Endothelial cell of umbilical vein (primary cell): ENCODE measurements around the gene PKHD1. TPM values are rescaled to one million over a fixed set of nuclear protein-coding genes. Genes with fewer than 3 reads are reported as not detected.

Source experiments
- BruUV-seq: library from RNA; stranded (reverse); fragments of 400-500 nt; replicated peaks from 2 replicates; lab custom pipeline; 2021; lab: Mats Ljungman, UMichigan
- CTCF ChIA-PET: fragments of 300-600, 350-600 bp; sonication (Branson Sonifier 250); formaldehyde crosslinking; loops from one replicate; lab custom pipeline; 2021; ENCODE audit warnings: antibody characterized with exemption, inconsistent platforms; lab: Charles Lee
- POLR2A ChIA-PET: fragments of 300-600, 350-600 bp; sonication (Branson Sonifier 250); formaldehyde crosslinking; loops from one replicate; lab custom pipeline; 2021; ENCODE audit warnings: antibody characterized with exemption, inconsistent platforms; lab: Charles Lee
- DNase-seq: peaks from one replicate; pipeline ENCODE4 v3.0.0-alpha.2; 2011; ENCODE audit warnings: low read depth, low spot score
- FAIRE-seq: peaks from 2 replicates; lab custom pipeline; 2011; peaks lifted over from hg19 to GRCh38; lab: Jason Lieb, UNC
- H2AFZ ChIP-seq: 2 replicates; pipeline ENCODE4 v1.6.0; 2012; ENCODE audit warnings: low read depth, low read length, control low read depth, inconsistent platforms
- H3K27ac ChIP-seq: 2 replicates; pipeline ENCODE4 v1.5.1; 2011; ENCODE audit warnings: low read depth, mild to moderate bottlenecking, control low read depth, low read length, moderate library complexity; ENCODE audit not compliant: insufficient read depth
- H3K27me3 ChIP-seq, 2 experiments: 2 replicates each; pipeline versions ENCODE4 v1.6.0 to v1.6.1; 2011; ENCODE audit warnings: low read length in 2 of 2, mixed read lengths in 1 of 2; ENCODE audit not compliant: control insufficient read depth in 2 of 2, insufficient read depth in 2 of 2
- H3K36me3 ChIP-seq, 2 experiments: 2 replicates in 1 of 2; 3 replicates in 1 of 2; pipeline ENCODE4 v1.5.1; 2011; ENCODE audit warnings: low read length in 2 of 2, mild to moderate bottlenecking in 1 of 2, moderate library complexity in 1 of 2; ENCODE audit not compliant: control insufficient read depth in 2 of 2, insufficient read depth in 2 of 2; ENCODE audit errors: extremely low read depth in 1 of 2
- H3K4me1 ChIP-seq: 3 replicates; pipeline ENCODE4 v1.5.1; 2011; ENCODE audit warnings: mild to moderate bottlenecking, low read length; ENCODE audit not compliant: control insufficient read depth, insufficient read depth; ENCODE audit errors: extremely low read depth
- H3K4me2 ChIP-seq: 2 replicates; pipeline ENCODE4 v1.6.1; 2011; ENCODE audit warnings: low read length, control low read depth, mixed read lengths; ENCODE audit not compliant: insufficient read depth
- H3K4me3 ChIP-seq, 3 experiments: fragments of 200-600 bp in 1 of 3; sonication (generic), shearing (Covaris generic) in 1 of 3; replicated peaks in 1 of 3; 2 replicates each; pipeline ENCODE4 v1.5.1; 2011 to 2016; ENCODE audit warnings: control low read depth in 3 of 3, low read length in 3 of 3, mild to moderate bottlenecking in 2 of 3, inconsistent platforms in 1 of 3, low read depth in 1 of 3, moderate library complexity in 1 of 3; ENCODE audit not compliant: insufficient read depth in 1 of 3
- H3K79me2 ChIP-seq: 2 replicates; pipeline ENCODE4 v1.6.0; 2012; ENCODE audit warnings: low read length, inconsistent platforms; ENCODE audit not compliant: control insufficient read depth, insufficient read depth
- H3K9ac ChIP-seq: replicated peaks from 2 replicates; pipeline ENCODE3; 2011; ENCODE audit warnings: low read length, control low read depth; ENCODE audit not compliant: insufficient read depth; ENCODE audit errors: extremely low read depth
- H3K9me1 ChIP-seq: replicated peaks from 3 replicates; pipeline ENCODE4 v1.6.0; 2011; ENCODE audit warnings: mild to moderate bottlenecking, low read length; ENCODE audit not compliant: control insufficient read depth, insufficient read depth; ENCODE audit errors: extremely low read depth
- H3K9me3 ChIP-seq: replicated peaks from 2 replicates; pipeline ENCODE4 v1.5.1; 2012; ENCODE audit warnings: low read length, inconsistent platforms; ENCODE audit not compliant: control insufficient read depth, insufficient read depth
- H4K20me1 ChIP-seq: replicated peaks from 2 replicates; pipeline ENCODE3; 2011; ENCODE audit warnings: mild to moderate bottlenecking, low read length; ENCODE audit not compliant: control insufficient read depth, insufficient read depth; ENCODE audit errors: extremely low read depth
- CTCF ChIP-seq, 2 donors: IDR thresholded peaks; 1 replicate in 1 of 2; 2 replicates in 1 of 2; pipeline ENCODE4 v1.5.1; 2011; ENCODE audit warnings: low read length in 2 of 2, mild to moderate bottlenecking in 2 of 2, moderate library complexity in 2 of 2, control low read depth in 1 of 2, inconsistent platforms in 1 of 2, low read depth in 1 of 2; ENCODE audit not compliant: insufficient read depth in 1 of 2; ENCODE audit errors: extremely low read depth in 1 of 2
- EZH2 ChIP-seq: IDR thresholded peaks from 2 replicates; pipeline ENCODE4 v1.6.1; 2012; ENCODE audit warnings: borderline replicate concordance, low read depth, mild to moderate bottlenecking, moderate library complexity, low read length, inconsistent platforms; ENCODE audit not compliant: severe bottlenecking
- FOS ChIP-seq: IDR thresholded peaks from 2 replicates; pipeline ENCODE4 v1.6.1; 2011; ENCODE audit warnings: mild to moderate bottlenecking, low read length, moderate library complexity, borderline replicate concordance; ENCODE audit not compliant: insufficient read depth
- GATA2 ChIP-seq: IDR thresholded peaks from 2 replicates; pipeline ENCODE4 v1.7.0; 2011; ENCODE audit warnings: low read depth, mild to moderate bottlenecking, moderate library complexity, mixed read lengths, low read length; ENCODE audit not compliant: insufficient read length, insufficient read depth
- JUN ChIP-seq: IDR thresholded peaks from 2 replicates; pipeline ENCODE4 v1.6.1; 2011; ENCODE audit warnings: borderline replicate concordance, low read depth; ENCODE audit not compliant: insufficient read length, insufficient read depth
- MAX ChIP-seq: IDR thresholded peaks from 2 replicates; pipeline ENCODE4 v1.6.1; 2011; ENCODE audit not compliant: insufficient read depth, insufficient read length
- MYC ChIP-seq: IDR thresholded peaks from one replicate; pipeline ENCODE4 v1.6.1; 2011; ENCODE audit warnings: mild to moderate bottlenecking, low read depth, low read length
- POLR2A ChIP-seq: IDR thresholded peaks from 2 replicates; pipeline ENCODE4 v1.6.1; 2012; ENCODE audit warnings: low read depth, mild to moderate bottlenecking, control low read depth, low read length
- POLR2AphosphoS5 ChIP-seq: IDR thresholded peaks from 2 replicates; pipeline ENCODE4 v1.6.1; 2012; ENCODE audit warnings: low read depth, mild to moderate bottlenecking, control low read depth, low read length, moderate library complexity; ENCODE audit not compliant: insufficient read depth
- dilution Hi-C: fragments of 300-500 bp; cut with MboI; formaldehyde crosslinking; loops from one replicate; pipeline ENCODE4 v1.15.0; 2019; ENCODE audit warnings: low sequenced_read_pairs; ENCODE audit not compliant: extremely low pct_ligation_motif_present
- intact Hi-C: fragments of 100-400 bp; cut with micrococcal nuclease; formaldehyde crosslinking; loops from one replicate; pipeline ENCODE4 v1.10.0; 2022
- polyA plus RNA-seq, 4 experiments: library from polyadenylated mRNA; depleted of rRNA in 3 of 4; stranded (reverse) in 3 of 4; unstranded in 1 of 4; fragments of >200 nt; gene quantifications; 2 replicates each; pipeline versions ENCODE4 v1.2.1 to v1.2.3, GENCODE V29; 2011 to 2012; ENCODE audit warnings: missing spikeins in 1 of 4
- total RNA-seq: library from RNA; stranded (reverse); gene quantifications from 2 replicates; pipeline ENCODE4 v1.2.3, GENCODE V29; 2021

Gene PKHD1
- total and polyA plus RNA-seq, 2 donors (not counting 3 experiments of a cell fraction or from before 2014, with no cell fraction given): not detected

GRCh38 chr6:51928320-51928719 lies 159.1 kb downstream of the PKHD1 start:
- Histone ChIP-seq H3K9me1 (no peaks in the 10 kb centered on the region), H3K4me3 (no peak overlapping the region), H3K4me2 (no peak overlapping the region), H3K79me2 (no peaks in the 10 kb centered on the region), H4K20me1 (no peaks in the 10 kb centered on the region), H2AFZ (no peak overlapping the region), H3K27ac (no peak overlapping the region), H3K9ac (no peak overlapping the region), H3K4me1 (no peaks in the 10 kb centered on the region), H3K9me3 (no peaks in the 10 kb centered on the region), H3K36me3 (no peaks in the 10 kb centered on the region), H3K27me3 (no peaks in the 10 kb centered on the region)
- ChIA-PET CTCF (no interaction called here), POLR2A (no interaction called here)
- dilution Hi-C loops (no loop called here), intact Hi-C loops (no loop called here)
- DNase-seq: no peak
- no TSS peak for BruUV-seq
- TF ChIP-seq JUN: no peak
- TF ChIP-seq FOS: no peak
- no peak for TF ChIP-seq EZH2
- no peak for TF ChIP-seq POLR2AphosphoS5
- TF ChIP-seq MYC: no peak
- no peak for TF ChIP-seq GATA2
- no peak for TF ChIP-seq POLR2A
- no peak for TF ChIP-seq MAX
- no peak for TF ChIP-seq CTCF (IDR thresholded peaks at IDR 0.05; ENCODE audit: extremely low read depth in 1 of 2, insufficient read depth in 1 of 2, low read depth in 1 of 2, low read length in 2 of 2)
- FAIRE-seq: no peak
